Activated gamma-delta T cell treated with anti-CD3 and anti-CD28 coated beads, Interleukin-2, amount 50 U/mL, for 16 hours (primary cell): ENCODE results near the gene ENTPD7.

Experiments used
- DNase-seq: peaks from one replicate; pipeline ENCODE4 v3.0.0-alpha.2; 2020; ENCODE audit warnings: low read depth

ENTPD7 gene

DNA sequence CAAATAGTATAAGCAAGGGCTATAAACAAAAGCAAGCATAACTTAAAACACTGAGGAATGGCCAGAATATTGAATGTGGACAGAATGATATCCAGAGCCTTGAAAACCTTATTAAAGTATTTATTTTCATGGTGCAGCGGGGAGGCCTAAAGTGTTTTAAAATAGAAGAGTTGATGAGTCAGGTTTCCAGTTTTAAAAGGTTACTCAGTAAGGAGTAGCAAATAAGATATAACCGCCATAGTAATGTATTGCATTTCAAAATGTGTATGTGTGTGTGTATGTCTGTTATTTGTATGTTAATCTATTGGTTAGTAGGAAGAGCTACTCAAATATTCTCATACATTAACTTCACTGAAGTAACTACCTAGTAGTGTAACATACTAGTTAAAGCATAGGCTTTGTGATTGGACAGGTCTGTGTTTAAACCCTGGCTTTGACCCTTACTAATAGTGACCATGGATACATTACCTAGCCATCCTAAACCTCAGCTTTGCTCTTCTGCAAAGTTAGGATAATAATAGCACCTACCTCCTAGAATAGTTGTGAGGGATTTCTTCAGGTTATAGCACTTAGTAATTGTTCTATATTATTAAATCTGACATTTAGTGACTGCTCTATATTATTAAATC is 89.6 kb downstream of the ENTPD7 start:
- no peak for DNase-seq

DNA sequence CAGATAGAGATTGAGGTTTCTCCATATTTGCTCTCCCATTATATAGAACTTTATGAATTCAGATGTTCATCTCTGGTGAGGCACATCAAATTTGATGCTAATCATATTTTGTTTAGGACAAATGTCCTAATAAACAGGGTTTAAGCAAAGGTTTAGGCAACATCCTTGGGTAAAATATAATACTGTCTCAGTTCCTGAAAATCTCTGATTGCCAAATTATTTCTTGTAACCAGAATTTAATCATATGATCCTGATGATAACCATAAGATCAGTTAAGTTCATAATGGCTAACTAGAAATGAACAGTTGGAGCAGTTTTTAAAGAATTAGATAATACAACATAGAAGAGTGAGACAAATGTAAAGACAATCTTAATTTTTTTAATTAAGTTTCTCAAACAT is 91.3 kb downstream of the ENTPD7 start:
- DNase-seq, result no peak

DNA sequence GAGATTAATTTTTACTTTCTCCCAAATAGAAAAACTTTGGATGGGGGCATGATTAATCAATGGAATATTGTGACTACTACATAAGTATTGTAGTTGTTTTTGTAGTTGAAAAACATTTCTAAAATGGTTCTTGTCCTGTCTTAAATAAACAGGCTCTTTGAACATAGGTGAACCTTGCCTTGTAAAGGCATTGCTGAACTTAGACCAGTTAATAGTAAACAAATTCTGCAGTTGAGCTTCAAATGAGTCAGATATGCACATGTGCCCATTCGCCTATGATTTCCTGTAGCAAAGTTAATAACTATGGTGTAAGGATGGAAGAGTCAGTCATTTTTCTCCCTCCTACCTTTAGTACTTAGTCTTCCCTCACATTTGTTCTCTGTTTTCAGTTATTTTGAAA is 95.4 kb downstream of the ENTPD7 start:
- no peak for DNase-seq
